Heart left ventricle (tissue), 13 donors: ENCODE measurements around the gene XIRP2.

Source experiments
- CTCF ChIP-seq, 12 donors: fragments of 200-600 bp; sonication (generic) in 4 of 12; IDR thresholded peaks; one replicate each; pipeline versions ENCODE4 v1.5.0 to v1.8.0; 2018 to 2022; ENCODE audit warnings: antibody characterized with exemption in 12 of 12, mild to moderate bottlenecking in 5 of 12
- POLR2A ChIP-seq, 2 donors: fragments of 450-650 bp; IDR thresholded peaks; one replicate each; pipeline ENCODE4 v1.6.1; 2017; ENCODE audit warnings: antibody characterized with exemption in 2 of 2, mild to moderate bottlenecking in 2 of 2, moderate library complexity in 2 of 2
- donor health status: ischemic (EF 13 %, LVEDD 7.1; RV severe dilation, severe dysfunction).
- donor health status: DM: no; HTN: yes; CAD: no.
- donor health status: DM: no; HTN: no; CAD: no.
- donor health status: ischemic (EF 25% LVEDD 6.9; RV normal size, moderate dysfunction).
- donor health status: ischemic (EF 25% LVEDD 5.7; RV mildly dilated, moderate dysfunction).
- donor health status: ischemic (EF 35%, LVEDD 5.7; RV mildly dilated, moderate dysfunction).
- donor health status: nonischemic (EF 11% LVEDD 7.7; RV severe dilation, severe dysfunction).
- donor health status: DM: yes; HTN: yes; CAD: no.
- donor health status: PGD.
- donor health status: ischemic (EF 29% LVEDD 5.4; RV normal size, mild dysfunction).
- donor health status: nonischemic (EF 23%, LVEDD 6.1; RV moderate dilation, normal function).

- TF ChIP-seq CTCF (IDR thresholded peaks at IDR 0.05) = no peak
- no peak for TF ChIP-seq POLR2A (IDR thresholded peaks at IDR 0.05)
Measured at GRCh38 chr2:166984188-166984587, 95.9 kb downstream of the XIRP2 start.
